Measurements from ENCODE around the gene PCBP3. TPM values are rescaled to one million over a fixed set of nuclear protein-coding genes. Genes with fewer than 3 reads are reported as not detected.

PCBP3 gene
- total RNA-seq, 2 donors from 2014 or later: 0.77 to 17.2 TPM

- TF ChIP-seq POLR2A (IDR thresholded peaks at IDR 0.05) (no peak), POLR2AphosphoS5 (IDR thresholded peaks at IDR 0.05) (no peak)
- no peaks in the 10 kb centered on the region for H3K36me3 ChIP-seq
- WGBS: 71% methylated on average over 7 of the region's 7 CpGs
- no peaks in the 10 kb centered on the region for H3K4me1 ChIP-seq (replicated peaks)
- no peak for DNase-seq (ENCODE audit: low spot score)
- H3K27me3 ChIP-seq (replicated peaks; ENCODE audit: insufficient read depth): no peaks in the 10 kb centered on the region
- intact Hi-C loops (cut with DNase I): no loop called here
- no peak overlapping the region for H3K27ac ChIP-seq
- no peak overlapping the region for H3K4me3 ChIP-seq
- no peaks in the 10 kb centered on the region for H3K9me3 ChIP-seq
Measured at GRCh38 chr21:45748593-45748992, 105.1 kb downstream of the PCBP3 start.

DNA sequence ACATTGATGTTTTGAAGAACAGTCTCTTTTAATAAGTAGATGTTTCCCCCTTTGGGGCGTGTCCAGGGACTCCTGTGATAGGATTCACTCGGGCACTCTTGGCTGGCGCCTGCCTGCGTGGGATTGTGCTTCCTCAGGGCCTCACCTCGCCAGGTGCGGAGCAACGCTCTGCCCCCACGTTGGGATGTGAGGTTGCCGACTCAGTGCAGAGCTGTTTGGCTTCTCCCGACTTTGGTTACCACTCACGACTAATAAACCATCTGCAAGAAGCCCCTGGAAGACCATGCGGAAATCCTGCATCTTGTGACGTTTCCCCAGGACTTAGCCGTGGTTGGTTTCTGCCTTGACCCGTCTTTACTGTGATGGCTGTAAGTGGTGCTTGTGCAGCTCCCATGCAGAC lies 106.4 kb downstream of the PCBP3 start:
- 84% methylated on average over 15 of the region's 15 CpGs for WGBS
- H3K4me1 ChIP-seq (replicated peaks): no peaks in the 10 kb centered on the region
- intact Hi-C loops (cut with DNase I): no loop called here
- H3K27ac ChIP-seq: no peak overlapping the region
- no peak for DNase-seq (ENCODE audit: low spot score)
- H3K9me3 ChIP-seq: no peaks in the 10 kb centered on the region
- H3K36me3 ChIP-seq: no peaks in the 10 kb centered on the region
- TF ChIP-seq, protein P1, sequence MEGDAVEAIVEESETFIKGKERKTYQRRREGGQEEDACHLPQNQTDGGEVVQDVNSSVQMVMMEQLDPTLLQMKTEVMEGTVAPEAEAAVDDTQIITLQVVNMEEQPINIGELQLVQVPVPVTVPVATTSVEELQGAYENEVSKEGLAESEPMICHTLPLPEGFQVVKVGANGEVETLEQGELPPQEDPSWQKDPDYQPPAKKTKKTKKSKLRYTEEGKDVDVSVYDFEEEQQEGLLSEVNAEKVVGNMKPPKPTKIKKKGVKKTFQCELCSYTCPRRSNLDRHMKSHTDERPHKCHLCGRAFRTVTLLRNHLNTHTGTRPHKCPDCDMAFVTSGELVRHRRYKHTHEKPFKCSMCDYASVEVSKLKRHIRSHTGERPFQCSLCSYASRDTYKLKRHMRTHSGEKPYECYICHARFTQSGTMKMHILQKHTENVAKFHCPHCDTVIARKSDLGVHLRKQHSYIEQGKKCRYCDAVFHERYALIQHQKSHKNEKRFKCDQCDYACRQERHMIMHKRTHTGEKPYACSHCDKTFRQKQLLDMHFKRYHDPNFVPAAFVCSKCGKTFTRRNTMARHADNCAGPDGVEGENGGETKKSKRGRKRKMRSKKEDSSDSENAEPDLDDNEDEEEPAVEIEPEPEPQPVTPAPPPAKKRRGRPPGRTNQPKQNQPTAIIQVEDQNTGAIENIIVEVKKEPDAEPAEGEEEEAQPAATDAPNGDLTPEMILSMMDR (IDR thresholded peaks at IDR 0.05): no peak
- TF ChIP-seq POLR2AphosphoS5 (IDR thresholded peaks at IDR 0.05): no peak
- no peak for TF ChIP-seq POLR2A (IDR thresholded peaks at IDR 0.05)
- H3K4me3 ChIP-seq: no peak overlapping the region
- no peaks in the 10 kb centered on the region for H3K27me3 ChIP-seq (replicated peaks; ENCODE audit: insufficient read depth)

DNA sequence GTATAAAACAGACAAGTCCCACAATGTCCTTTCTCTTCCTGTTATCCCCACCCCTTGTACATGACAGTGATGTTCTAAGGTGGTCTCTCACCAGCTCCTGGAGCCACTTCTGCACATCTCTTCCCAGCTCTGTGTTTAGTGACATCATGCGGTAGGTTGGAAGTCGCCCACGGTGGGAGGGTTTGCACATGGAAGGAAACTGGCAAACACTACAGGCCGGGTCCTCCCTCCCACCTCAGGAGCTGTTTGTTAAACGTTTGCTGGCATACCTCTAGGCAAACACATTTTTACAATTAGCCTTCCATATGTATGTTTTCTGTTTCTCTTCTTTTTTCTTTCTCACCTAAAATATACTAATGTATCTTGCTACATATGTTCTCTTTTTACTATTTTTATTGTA lies 107.4 kb downstream of the PCBP3 start:
- H3K4me3 ChIP-seq: no peak overlapping the region
- no peaks in the 10 kb centered on the region for H3K27me3 ChIP-seq (replicated peaks; ENCODE audit: insufficient read depth)
- intact Hi-C loops (cut with DNase I): no loop called here
- no peaks in the 10 kb centered on the region for H3K4me1 ChIP-seq (replicated peaks)
- no peaks in the 10 kb centered on the region for H3K36me3 ChIP-seq
- no peaks in the 10 kb centered on the region for H3K9me3 ChIP-seq
- DNase-seq (ENCODE audit: low spot score): no peak
- WGBS: 39% methylated on average over 5 of the region's 5 CpGs
- TF ChIP-seq, protein P1 (IDR thresholded peaks at IDR 0.05): no peak
- TF ChIP-seq POLR2A (IDR thresholded peaks at IDR 0.05) (no peak), POLR2AphosphoS5 (IDR thresholded peaks at IDR 0.05) (no peak)
- H3K27ac ChIP-seq: no peak overlapping the region

DNA sequence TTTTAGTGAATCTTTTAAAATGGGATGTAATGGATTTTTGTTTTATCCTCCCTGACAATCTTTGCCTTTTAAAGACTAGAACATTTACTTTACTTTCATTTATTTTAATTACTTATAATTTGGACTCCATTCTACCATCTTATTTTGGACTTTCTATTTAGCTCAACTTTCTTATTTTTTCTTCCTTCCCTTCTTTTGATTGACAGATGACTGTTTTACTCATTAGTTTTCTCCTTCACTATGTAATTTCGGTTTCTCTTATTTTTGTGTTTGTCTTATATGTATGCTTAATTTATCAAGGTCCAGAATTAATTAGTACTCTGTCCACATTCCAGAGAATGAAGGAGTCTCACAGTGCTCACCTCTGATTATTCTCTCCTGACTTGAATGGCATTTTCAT lies 109.9 kb downstream of the PCBP3 start:
- no peak for TF ChIP-seq POLR2A (IDR thresholded peaks at IDR 0.05)
- TF ChIP-seq, protein P1 (IDR thresholded peaks at IDR 0.05): no peak
- TF ChIP-seq POLR2AphosphoS5 (IDR thresholded peaks at IDR 0.05): no peak
- Histone ChIP-seq H3K27ac (no peak overlapping the region), H3K9me3 (no peaks in the 10 kb centered on the region), H3K27me3 (replicated peaks; ENCODE audit: insufficient read depth) (no peaks in the 10 kb centered on the region), H3K36me3 (no peaks in the 10 kb centered on the region), H3K4me3 (no peak overlapping the region), H3K4me1 (replicated peaks) (no peaks in the 10 kb centered on the region)
- 76% methylated on average over 1 of the region's 1 CpG for WGBS
- intact Hi-C loops (cut with DNase I): no loop called here
- DNase-seq (ENCODE audit: low spot score): no peak

- DNase-seq (ENCODE audit: low spot score): no peak
- WGBS: 44% methylated on average over 1 of the region's 1 CpG
- Histone ChIP-seq H3K4me3 (no peak overlapping the region), H3K36me3 (no peaks in the 10 kb centered on the region), H3K27me3 (replicated peaks; ENCODE audit: insufficient read depth) (no peaks in the 10 kb centered on the region), H3K27ac (no peak overlapping the region), H3K4me1 (replicated peaks) (no peaks in the 10 kb centered on the region), H3K9me3 (no peaks in the 10 kb centered on the region)
- TF ChIP-seq POLR2AphosphoS5 (IDR thresholded peaks at IDR 0.05): no peak
- no peak for TF ChIP-seq POLR2A (IDR thresholded peaks at IDR 0.05)
- TF ChIP-seq, protein P1 (IDR thresholded peaks at IDR 0.05): no peak
- intact Hi-C loops (cut with DNase I): no loop called here
Measured at GRCh38 chr21:45756029-45756428, 112.5 kb downstream of the PCBP3 start.
